Activated CD4-positive, alpha-beta T cell treated with anti-CD3 and anti-CD28 coated beads, Interleukin-2, amount 10 ng/mL, durations not matched to agents 24 days and 14 days (primary cell): ENCODE measurements around the gene ZNF418. TPM values are rescaled to one million over a fixed set of nuclear protein-coding genes. Genes with fewer than 3 reads are reported as not detected.
A peak's percentile ranks its signal among the peaks of the same experiment; 100 is the strongest.
"Not testable (repeated sequence)": the region's sequence is repeated elsewhere in the genome, so short reads cannot be mapped to it uniquely, and the experiment has no call there.

Experiments used
- DNase-seq: peaks from one replicate; pipeline ENCODE4 v3.0.0; 2022
- H3K27ac Mint-ChIP-seq: one replicate; pipeline ENCODE4 v1.8.0; 2022; ENCODE audit warnings: mild to moderate bottlenecking, mixed read lengths
- H3K27me3 Mint-ChIP-seq: one replicate; pipeline ENCODE4 v1.8.0; 2022; ENCODE audit warnings: mixed read lengths
- H3K36me3 Mint-ChIP-seq: one replicate; pipeline ENCODE4 v1.8.0; 2022; ENCODE audit warnings: low read depth, mild to moderate bottlenecking, mixed read lengths
- H3K4me1 Mint-ChIP-seq: one replicate; pipeline ENCODE4 v1.8.0; 2021; ENCODE audit warnings: mixed read lengths
- H3K4me3 Mint-ChIP-seq: one replicate; pipeline ENCODE4 v1.8.0; 2022; ENCODE audit warnings: mild to moderate bottlenecking, moderate library complexity, mixed read lengths
- H3K9me3 Mint-ChIP-seq: one replicate; pipeline ENCODE4 v1.8.0; 2021; ENCODE audit warnings: mixed read lengths
- intact Hi-C: fragments of 100-400 bp; cut with micrococcal nuclease; formaldehyde crosslinking; loops from one replicate; pipeline ENCODE4 v1.15.1; 2023
- total RNA-seq: library from RNA; stranded (reverse); gene quantifications from 2 replicates; pipeline ENCODE4 v1.2.3, GENCODE V29; 2022

Gene ZNF418
- total RNA-seq, 1 donor from 2014 or later, result 1.2 TPM

DNA sequence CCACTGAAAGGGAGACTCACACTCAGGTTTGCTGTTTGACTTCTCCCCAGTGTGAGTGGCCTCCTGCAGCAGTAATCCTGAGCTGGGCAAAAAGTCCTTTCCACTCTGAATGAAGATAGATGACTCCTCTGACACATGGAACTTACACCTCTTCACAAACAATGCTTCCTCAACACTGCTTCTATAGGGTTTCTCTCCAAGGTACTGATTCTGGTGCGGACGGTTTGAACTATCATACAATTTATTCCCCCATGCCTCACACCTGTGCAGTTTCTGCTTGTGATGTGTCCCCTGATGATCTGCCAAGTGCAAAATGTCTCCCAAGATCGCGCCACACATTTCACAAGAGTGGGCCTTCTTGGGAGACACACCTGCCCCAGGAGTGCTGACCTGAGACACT, 7.6 kb downstream of the ZNF418 start:
- peaks cover 15% of the 10 kb centered on the region for H3K36me3 Mint-ChIP-seq
- no peaks in the 10 kb centered on the region for H3K4me1 Mint-ChIP-seq
- H3K27me3 Mint-ChIP-seq, result no peaks in the 10 kb centered on the region
- H3K27ac Mint-ChIP-seq, result no peak overlapping the region
- no peak overlapping the region for H3K4me3 Mint-ChIP-seq
- intact Hi-C loops, result no loop called here
- H3K9me3 Mint-ChIP-seq, result peaks cover 35% of the 10 kb centered on the region
- DNase-seq, result no peak

DNA sequence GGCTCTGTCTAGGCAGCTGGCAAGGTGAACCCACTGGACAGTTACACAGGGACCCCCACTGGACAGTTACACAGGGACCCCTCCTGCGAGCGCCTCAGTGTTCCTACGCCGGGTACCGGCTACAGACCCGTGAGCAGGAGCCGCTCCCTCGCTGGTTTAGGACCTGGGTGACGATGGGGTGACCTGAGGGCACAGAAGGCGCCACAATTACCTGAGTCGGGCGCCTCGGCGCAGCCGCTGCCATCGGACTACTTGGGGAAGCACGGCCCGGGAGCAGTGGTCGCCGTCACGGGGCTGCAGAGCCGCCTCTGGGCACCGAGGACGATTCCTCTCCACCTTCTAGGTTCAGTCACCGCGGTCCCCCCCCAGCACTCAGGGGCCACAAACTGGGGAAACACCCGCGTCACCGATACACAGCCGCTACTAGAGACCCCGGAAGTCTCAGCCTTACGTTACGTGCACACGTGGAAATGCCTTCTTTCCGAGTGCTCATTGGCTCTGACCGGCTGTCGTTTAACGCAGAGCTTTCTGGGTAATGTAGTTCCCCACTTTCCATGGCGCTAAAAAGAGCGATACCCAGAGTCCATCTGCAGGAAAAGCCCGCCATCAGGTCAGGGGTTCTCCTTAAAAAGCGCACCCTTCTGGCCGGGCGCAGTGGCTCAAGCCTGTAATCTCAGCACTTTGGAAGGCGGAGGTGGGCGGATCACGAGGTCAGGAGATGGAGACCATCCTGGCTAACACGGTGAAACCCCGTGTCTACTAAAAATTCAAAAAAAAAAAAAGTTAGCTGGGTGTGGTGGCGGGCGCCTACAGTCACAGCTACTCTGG, 18.8 kb downstream of the ZNF418 start, which contains the start of gene ZNF417:
Gene ZNF417 (minus strand): TSS at position 425 of the 828 bp plus-strand sequence. CDS start 181 bp downstream, at position 244.
- H3K4me3 Mint-ChIP-seq, result peak within 1 kb of the TSS; percentile 95
- H3K36me3 Mint-ChIP-seq, result peaks cover 58% of the 10 kb centered on the region
- H3K27me3 Mint-ChIP-seq, result not testable (repeated sequence)
- peak within 1 kb of the TSS; percentile 93 for H3K27ac Mint-ChIP-seq
- intact Hi-C loops, result loop anchor here (1.0 to 5.0 kb wide), 8 partner anchors 31 to 676 kb away; partner anchors contain the start of genes ZBTB45, ZNF256, ZNF550 and ZNF606
- H3K4me1 Mint-ChIP-seq, result peaks cover 15% of the 10 kb centered on the region
- H3K9me3 Mint-ChIP-seq, result peaks cover 47% of the 10 kb centered on the region
- DNase-seq, result peak; percentile 95

- Mint-ChIP-seq H3K27me3 (no peaks in the 10 kb centered on the region), H3K36me3 (peaks cover 64% of the 10 kb centered on the region), H3K4me1 (peaks cover 15% of the 10 kb centered on the region), H3K27ac (no peak overlapping the region), H3K9me3 (peaks cover 48% of the 10 kb centered on the region), H3K4me3 (no peak overlapping the region)
- intact Hi-C loops, result no loop called here
- DNase-seq, result no peak
Measured at GRCh38 chr19:57914531-57914930, 20.7 kb downstream of the ZNF418 start.

- DNase-seq, result no peak
- Mint-ChIP-seq H3K27ac (no peak overlapping the region), H3K27me3 (no peaks in the 10 kb centered on the region), H3K4me3 (no peak overlapping the region), H3K9me3 (peaks cover 42% of the 10 kb centered on the region), H3K4me1 (peaks cover 1% of the 10 kb centered on the region), H3K36me3 (peaks cover 70% of the 10 kb centered on the region)
- intact Hi-C loops, result no loop called here
Measured at GRCh38 chr19:57907394-57907793, 27.8 kb downstream of the ZNF418 start.

DNA sequence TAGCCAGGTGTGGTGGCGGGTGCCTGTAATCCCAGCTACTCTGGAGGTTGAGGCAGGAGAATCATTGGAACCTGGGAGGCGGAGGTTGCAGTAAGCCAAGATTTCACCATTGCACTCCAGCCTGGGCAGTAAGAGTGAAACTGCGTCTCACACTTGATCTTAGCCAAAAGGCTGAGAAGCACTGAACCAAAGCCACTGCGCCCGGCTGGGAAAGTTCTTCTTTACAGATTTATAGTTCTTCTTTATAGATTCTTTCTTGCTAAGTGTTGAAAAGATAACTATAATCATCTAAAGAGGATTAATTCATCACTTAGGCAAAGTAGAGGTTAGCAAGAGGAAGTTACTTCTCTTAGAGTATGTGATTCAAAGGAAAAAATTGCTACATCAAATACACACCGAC, 29.9 kb downstream of the ZNF418 start:
- Mint-ChIP-seq H3K4me3 (no peak overlapping the region), H3K4me1 (peaks cover 1% of the 10 kb centered on the region), H3K36me3 (peaks cover 57% of the 10 kb centered on the region), H3K27me3 (no peaks in the 10 kb centered on the region), H3K27ac (no peak overlapping the region), H3K9me3 (peaks cover 27% of the 10 kb centered on the region)
- DNase-seq, result no peak
- intact Hi-C loops, result no loop called here

GRCh38 chr19:57903618-57904184, 31.5 kb downstream of the ZNF418 start:
- H3K36me3 Mint-ChIP-seq, result peaks cover 47% of the 10 kb centered on the region
- DNase-seq, result no peak
- H3K27ac Mint-ChIP-seq, result no peak overlapping the region
- H3K27me3 Mint-ChIP-seq, result no peaks in the 10 kb centered on the region
- H3K4me3 Mint-ChIP-seq, result no peak overlapping the region
- H3K4me1 Mint-ChIP-seq, result peaks cover 1% of the 10 kb centered on the region
- intact Hi-C loops, result no loop called here
- H3K9me3 Mint-ChIP-seq, result peaks cover 27% of the 10 kb centered on the region

DNA sequence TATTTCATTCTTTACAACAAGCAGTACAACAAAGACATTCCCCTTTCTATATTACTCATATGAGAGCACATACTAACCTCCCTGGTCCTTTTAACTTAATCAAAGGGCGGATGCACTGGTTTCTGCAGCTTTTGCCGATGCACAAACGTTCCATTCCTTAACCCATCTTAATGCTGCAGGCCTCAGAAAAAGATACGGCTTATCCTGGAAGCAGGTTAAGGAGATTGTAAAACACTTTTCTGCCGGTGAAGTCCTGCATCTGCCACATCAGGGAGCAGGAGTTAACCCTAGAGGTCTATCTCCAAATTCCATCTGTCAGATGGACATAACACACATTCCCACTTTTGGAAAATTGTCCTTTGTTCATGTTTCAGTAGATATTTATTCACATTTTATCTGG, 34.9 kb downstream of the ZNF418 start:
- Mint-ChIP-seq H3K9me3 (peaks cover 18% of the 10 kb centered on the region), H3K4me3 (no peak overlapping the region), H3K4me1 (peaks cover 1% of the 10 kb centered on the region), H3K27me3 (no peaks in the 10 kb centered on the region), H3K27ac (no peak overlapping the region), H3K36me3 (peaks cover 20% of the 10 kb centered on the region)
- DNase-seq, result no peak
- intact Hi-C loops, result no loop called here

GRCh38 chr19:57890706-57891105, 44.5 kb downstream of the ZNF418 start:
- intact Hi-C loops, H3K27ac Mint-ChIP-seq, DNase-seq, H3K4me3 Mint-ChIP-seq, H3K27me3 Mint-ChIP-seq: not testable (repeated sequence)
- Mint-ChIP-seq H3K36me3 (peaks cover 32% of the 10 kb centered on the region), H3K9me3 (peaks cover 36% of the 10 kb centered on the region), H3K4me1 (peaks cover 11% of the 10 kb centered on the region)

- peak within 1 kb of the TSS; percentile 89 for H3K4me3 Mint-ChIP-seq
- intact Hi-C loops, result no loop called here
- peaks cover 48% of the 10 kb centered on the region for H3K36me3 Mint-ChIP-seq
- peak within 1 kb of the TSS; percentile 84 for H3K27ac Mint-ChIP-seq
- no peaks in the 10 kb centered on the region for H3K27me3 Mint-ChIP-seq
- H3K9me3 Mint-ChIP-seq, result peaks cover 36% of the 10 kb centered on the region
- DNase-seq, result peak; percentile 91
- H3K4me1 Mint-ChIP-seq, result peaks cover 11% of the 10 kb centered on the region
Measured at GRCh38 chr19:57888560-57889231, 46.5 kb downstream of the ZNF418 start, which contains the start of gene ZNF814. ZNF814 (minus strand) TSS chr19:57889037; CDS start chr19:57888802, 235 bp downstream.

GRCh38 chr19:57888107-57888559, 47.1 kb downstream of the ZNF418 start:
- DNase-seq, result no peak
- peak overlapping the region; percentile 89 for H3K4me3 Mint-ChIP-seq

DNA sequence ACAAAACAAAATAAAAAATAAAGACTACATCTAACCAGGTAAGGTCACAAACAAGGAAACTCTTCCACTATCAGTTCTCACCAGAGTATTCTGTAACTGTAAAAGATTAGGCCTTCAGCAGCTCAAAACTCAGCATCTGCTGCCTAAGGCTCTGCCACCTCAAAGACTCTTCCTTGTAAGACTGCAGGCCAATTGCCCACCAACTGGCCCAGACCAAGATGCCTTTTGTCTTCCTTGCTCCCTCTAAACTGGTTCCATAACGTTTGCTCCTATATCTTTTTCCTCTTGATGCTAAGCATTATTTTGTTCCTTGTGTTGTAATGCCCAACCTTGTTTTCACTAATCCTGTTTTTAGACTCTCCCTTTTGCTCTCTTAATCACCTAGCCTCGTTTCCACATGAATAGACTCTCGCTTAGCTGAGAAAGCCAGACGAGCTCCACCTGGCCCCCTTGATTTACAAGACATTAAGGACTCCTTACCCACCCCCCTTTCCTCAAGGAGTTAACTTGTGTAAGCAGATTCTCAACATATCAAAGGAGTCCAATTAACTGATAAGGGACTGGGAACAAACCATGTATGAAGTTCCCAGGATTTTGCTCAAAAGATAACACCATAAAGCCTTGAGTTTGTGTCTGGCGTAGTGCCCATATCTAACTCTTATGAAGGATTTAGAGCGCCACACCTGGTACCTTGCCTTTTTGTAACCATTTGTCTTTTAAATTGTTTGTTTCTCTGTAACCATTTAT, 47.8 kb downstream of the ZNF418 start:
- peaks cover 58% of the 10 kb centered on the region for H3K36me3 Mint-ChIP-seq
- peaks cover 11% of the 10 kb centered on the region for H3K4me1 Mint-ChIP-seq
- peak overlapping the region; percentile 89 for H3K4me3 Mint-ChIP-seq
- no peak overlapping the region for H3K27ac Mint-ChIP-seq
- no peaks in the 10 kb centered on the region for H3K27me3 Mint-ChIP-seq
- intact Hi-C loops, result no loop called here
- H3K9me3 Mint-ChIP-seq, result peaks cover 35% of the 10 kb centered on the region
- no peak for DNase-seq

More at GRCh38 chr19:57888107-57888559, 47.1 kb downstream of the ZNF418 start:
- H3K4me1 Mint-ChIP-seq, result peaks cover 11% of the 10 kb centered on the region
- H3K36me3 Mint-ChIP-seq, result peaks cover 53% of the 10 kb centered on the region
- intact Hi-C loops, result no loop called here
- no peaks in the 10 kb centered on the region for H3K27me3 Mint-ChIP-seq
- peaks cover 36% of the 10 kb centered on the region for H3K9me3 Mint-ChIP-seq
- peak overlapping the region; percentile 84 for H3K27ac Mint-ChIP-seq

- no peak for DNase-seq
- Mint-ChIP-seq H3K27ac (no peak overlapping the region), H3K9me3 (peaks cover 30% of the 10 kb centered on the region), H3K36me3 (peaks cover 58% of the 10 kb centered on the region), H3K27me3 (no peaks in the 10 kb centered on the region), H3K4me3 (no peak overlapping the region), H3K4me1 (peaks cover 11% of the 10 kb centered on the region)
- intact Hi-C loops, result no loop called here
Measured at GRCh38 chr19:57886046-57886445, 49.2 kb downstream of the ZNF418 start.
